GM12865 (cell line): ENCODE data around the gene UNC13A.

Source experiments
- DNase-seq: peaks from one replicate; pipeline ENCODE4 v3.0.0; 2010; ENCODE audit warnings: low read depth
- H3K4me3 ChIP-seq: 2 replicates; pipeline ENCODE4 v1.5.1; 2011; ENCODE audit warnings: mild to moderate bottlenecking, low read depth, low read length, control low read depth
- CTCF ChIP-seq: IDR thresholded peaks from 2 replicates; pipeline ENCODE4 v1.5.1; 2011; ENCODE audit warnings: low read length, control low read depth, low read depth, inconsistent platforms; ENCODE audit not compliant: insufficient read depth; ENCODE audit errors: missing control alignments

The UNC13A gene

GRCh38 chr19:17618281-17618903, 69.8 kb downstream of the UNC13A start:
- no peak overlapping the region for H3K4me3 ChIP-seq
- DNase-seq, result no peak
- no peak for TF ChIP-seq CTCF

GRCh38 chr19:17617807-17618192, 70.4 kb downstream of the UNC13A start:
- no peak for DNase-seq
- no peak overlapping the region for H3K4me3 ChIP-seq
- TF ChIP-seq CTCF, result no peak

GRCh38 chr19:17616961-17617806, 71.0 kb downstream of the UNC13A start:
- peak; percentile 41 for DNase-seq
- H3K4me3 ChIP-seq, result no peak overlapping the region
- no peak for TF ChIP-seq CTCF

- no peak for TF ChIP-seq CTCF
- no peak for DNase-seq
- H3K4me3 ChIP-seq, result no peak overlapping the region; the same call in 1 of the 2 replicates
Measured at GRCh38 chr19:17616686-17616960, 71.5 kb downstream of the UNC13A start.

- TF ChIP-seq CTCF, result no peak
- no peak overlapping the region; the same call in 1 of the 2 replicates for H3K4me3 ChIP-seq
- DNase-seq, result no peak
Measured at GRCh38 chr19:17615889-17616685, 72.1 kb downstream of the UNC13A start.

GRCh38 chr19:17614476-17614875, 73.7 kb downstream of the UNC13A start:
- DNase-seq, result no peak
- H3K4me3 ChIP-seq, result no peak overlapping the region
- TF ChIP-seq CTCF, result no peak
